GM18526 (cell line): Measurements from ENCODE around the gene GM2A.
A peak's percentile ranks its signal among the peaks of the same experiment; 100 is the strongest.

Source experiments
- POLR2A ChIP-seq: IDR thresholded peaks from 3 replicates; pipeline ENCODE4 v1.6.1; 2011; ENCODE audit not compliant: insufficient read length; ENCODE audit errors: extremely low read depth

The GM2A gene

GRCh38 chr5:151222790-151223446 is 30.1 kb upstream of the GM2A start:
- TF ChIP-seq POLR2A: peak; percentile 28

- peak; percentile 85 for TF ChIP-seq POLR2A
Observed at GRCh38 chr5:151223447-151224264, 29.3 kb upstream of the GM2A start, which contains the start of gene CCDC69. CCDC69 (minus strand) TSS chr5:151224092; CDS start chr5:151223970, 122 bp downstream.

- TF ChIP-seq POLR2A: no peak
Observed at GRCh38 chr5:151224372-151224771, 28.6 kb upstream of the GM2A start.

GRCh38 chr5:151225071-151225470 is 27.9 kb upstream of the GM2A start:
- no peak for TF ChIP-seq POLR2A

- no peak for TF ChIP-seq POLR2A
Observed at GRCh38 chr5:151225475-151225874, 27.5 kb upstream of the GM2A start.

GRCh38 chr5:151227918-151228447 is 25.0 kb upstream of the GM2A start:
- no peak for TF ChIP-seq POLR2A

- TF ChIP-seq POLR2A: no peak
Observed at GRCh38 chr5:151228986-151229385, 24.0 kb upstream of the GM2A start.

- no peak for TF ChIP-seq POLR2A
Observed at GRCh38 chr5:151230048-151230680, 22.8 kb upstream of the GM2A start.

GRCh38 chr5:151231359-151231758 is 21.6 kb upstream of the GM2A start:
- no peak for TF ChIP-seq POLR2A

GRCh38 chr5:151233616-151234085 is 19.3 kb upstream of the GM2A start:
- TF ChIP-seq POLR2A: peak; percentile 39

GRCh38 chr5:151234476-151235238 is 18.3 kb upstream of the GM2A start:
- no peak for TF ChIP-seq POLR2A

GRCh38 chr5:151236888-151237287 is 16.1 kb upstream of the GM2A start:
- TF ChIP-seq POLR2A: no peak

GRCh38 chr5:151237685-151238084 is 15.3 kb upstream of the GM2A start:
- no peak for TF ChIP-seq POLR2A

- peak; percentile 24 for TF ChIP-seq POLR2A
Observed at GRCh38 chr5:151238303-151238741, 14.7 kb upstream of the GM2A start.
